Activated CD8-positive, alpha-beta memory T cell treated with anti-CD3 and anti-CD28 coated beads, Interleukin-2, amount 50 U/mL, for 48 hours (primary cell): ENCODE data around the gene TMEM240.
"Not testable (repeated sequence)": the region's sequence is repeated elsewhere in the genome, so short reads cannot be mapped to it uniquely, and the experiment has no call there.

Source experiments
- DNase-seq: peaks from one replicate; pipeline ENCODE4 v3.0.0-alpha.2; 2020

TMEM240 gene

DNA sequence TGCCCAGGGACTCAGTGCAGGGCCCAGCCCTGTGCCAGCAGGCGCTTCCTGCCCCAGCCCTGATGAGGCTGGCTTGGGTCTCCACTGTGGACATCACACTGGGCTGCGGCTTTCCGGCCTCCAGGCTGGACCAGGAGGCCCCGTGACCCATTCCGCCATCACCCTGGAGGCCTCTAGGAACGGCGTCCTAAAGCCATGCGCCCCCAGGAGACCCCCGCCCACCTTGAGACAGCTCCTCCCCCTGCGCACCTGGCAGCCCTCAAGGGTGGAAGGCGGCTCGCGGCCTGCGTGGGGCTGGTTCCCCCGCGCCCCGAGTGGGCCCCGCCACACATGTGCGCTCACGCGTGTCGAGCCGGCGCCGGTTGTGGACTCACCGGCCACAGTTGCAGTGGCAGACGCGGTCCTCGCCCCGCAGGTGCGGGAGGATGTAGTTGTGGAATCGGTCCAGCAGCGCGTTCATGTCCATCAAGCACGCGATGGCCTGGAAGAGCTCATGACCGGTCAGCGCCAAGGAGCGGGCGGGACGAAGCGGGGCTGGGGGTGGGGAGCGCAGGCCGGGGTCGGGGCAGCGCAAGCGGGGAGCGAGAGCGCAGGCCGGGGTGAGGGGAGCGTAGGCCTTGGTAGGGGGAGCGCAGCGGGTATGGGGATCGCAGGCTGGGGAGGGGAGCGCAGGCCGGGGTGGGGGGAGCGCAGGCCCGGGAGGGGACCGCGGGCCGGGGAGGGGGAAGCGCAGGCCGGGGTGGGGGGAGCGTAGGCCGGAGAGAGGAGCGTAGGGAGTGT lies 924 bp downstream of the TMEM240 start:
- DNase-seq, result peak; percentile 56

DNA sequence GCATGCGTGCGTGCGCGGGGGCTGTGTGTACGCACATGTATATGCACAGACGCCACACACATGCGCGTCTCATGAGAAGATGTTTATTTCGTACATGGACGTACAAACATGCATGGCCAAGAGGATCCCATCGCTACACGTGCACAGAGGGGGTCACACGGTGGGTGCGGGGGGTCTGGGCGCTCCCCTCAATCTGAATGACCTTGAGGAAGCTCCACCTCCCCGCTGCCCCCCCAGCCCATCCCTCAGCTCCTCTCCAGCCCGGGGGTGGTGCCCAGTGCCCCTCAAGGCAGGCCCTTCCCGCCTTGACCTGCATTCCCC lies 1.5 kb downstream of the TMEM240 start:
- no peak for DNase-seq

DNA sequence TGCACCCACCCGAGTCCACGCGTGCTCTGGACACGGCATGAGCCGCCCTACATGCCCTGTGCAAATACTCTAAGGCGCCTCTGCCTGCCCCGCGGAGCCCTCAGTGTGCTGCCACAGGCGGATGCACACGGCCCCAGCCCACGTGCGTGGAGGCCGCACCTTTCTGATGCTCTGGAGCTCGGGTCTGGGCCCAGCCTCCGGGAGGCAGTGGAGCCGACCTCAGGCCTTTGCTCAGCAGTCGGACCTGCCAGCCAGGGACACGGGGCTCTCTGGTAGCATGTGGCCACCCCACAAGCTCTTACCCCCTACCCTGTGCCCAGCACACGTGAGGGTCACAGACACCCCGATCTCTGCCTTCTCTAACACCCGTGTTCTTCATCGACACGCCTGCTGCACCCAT lies 2.1 kb downstream of the TMEM240 start:
- DNase-seq, result peak; percentile 51

DNA sequence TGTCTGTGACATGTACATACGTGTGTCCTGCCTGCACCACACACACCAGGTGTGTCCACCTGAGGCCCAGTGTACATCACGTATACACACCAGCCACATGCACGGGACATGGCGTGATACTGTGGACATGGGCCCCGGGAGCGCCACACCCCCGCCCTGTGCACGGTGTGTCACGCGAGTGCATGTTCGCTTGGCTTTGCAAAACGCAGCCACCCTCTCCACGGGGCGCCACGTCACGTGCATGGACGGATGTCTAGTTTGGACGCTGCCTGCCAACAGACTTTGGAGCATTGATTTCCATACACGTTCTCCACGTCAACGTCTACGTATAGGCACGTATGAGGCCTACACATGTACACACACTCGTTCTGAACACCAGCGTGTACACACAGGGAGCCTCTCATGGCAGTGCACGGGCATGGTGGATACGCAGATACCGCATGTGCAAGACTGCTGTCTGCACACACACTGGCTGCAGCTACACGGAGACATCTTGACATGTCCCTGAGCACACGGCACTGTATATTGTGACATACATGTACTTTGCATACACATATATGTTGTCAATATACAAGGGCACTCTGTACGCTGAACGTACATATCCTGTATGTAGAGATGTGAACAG lies 2.7 kb downstream of the TMEM240 start:
- DNase-seq, result peak; percentile 53

DNA sequence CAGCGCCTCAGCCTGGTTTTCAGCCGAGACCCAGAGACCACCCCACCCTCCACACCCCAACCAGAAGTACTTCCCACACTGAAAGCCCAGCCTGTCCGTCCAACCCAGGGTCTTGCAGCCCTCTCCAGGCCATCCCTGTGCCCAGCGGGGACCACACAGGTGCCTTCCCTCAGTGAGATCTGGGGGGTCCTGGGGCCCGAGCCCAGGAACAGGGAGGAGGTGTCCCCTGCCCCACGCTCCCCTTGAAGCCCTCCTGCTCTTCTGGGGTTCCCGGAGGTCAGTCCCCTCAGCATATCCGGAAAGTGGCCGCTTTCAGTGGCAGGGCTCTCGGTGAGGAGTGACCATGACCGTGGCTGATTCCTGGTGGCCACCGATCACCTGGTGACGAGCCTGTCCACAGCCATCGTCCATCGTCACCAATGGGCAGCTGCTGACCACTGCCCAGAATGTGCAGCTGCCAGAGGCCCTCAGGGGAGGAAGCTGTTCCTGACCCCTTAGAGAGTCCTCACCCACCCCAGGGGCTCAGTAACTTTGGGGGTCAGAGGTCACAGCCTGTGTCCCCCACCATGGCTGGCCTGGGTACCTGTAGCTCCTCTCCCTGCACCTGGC lies 3.4 kb downstream of the TMEM240 start:
- DNase-seq, result peak; percentile 50

DNA sequence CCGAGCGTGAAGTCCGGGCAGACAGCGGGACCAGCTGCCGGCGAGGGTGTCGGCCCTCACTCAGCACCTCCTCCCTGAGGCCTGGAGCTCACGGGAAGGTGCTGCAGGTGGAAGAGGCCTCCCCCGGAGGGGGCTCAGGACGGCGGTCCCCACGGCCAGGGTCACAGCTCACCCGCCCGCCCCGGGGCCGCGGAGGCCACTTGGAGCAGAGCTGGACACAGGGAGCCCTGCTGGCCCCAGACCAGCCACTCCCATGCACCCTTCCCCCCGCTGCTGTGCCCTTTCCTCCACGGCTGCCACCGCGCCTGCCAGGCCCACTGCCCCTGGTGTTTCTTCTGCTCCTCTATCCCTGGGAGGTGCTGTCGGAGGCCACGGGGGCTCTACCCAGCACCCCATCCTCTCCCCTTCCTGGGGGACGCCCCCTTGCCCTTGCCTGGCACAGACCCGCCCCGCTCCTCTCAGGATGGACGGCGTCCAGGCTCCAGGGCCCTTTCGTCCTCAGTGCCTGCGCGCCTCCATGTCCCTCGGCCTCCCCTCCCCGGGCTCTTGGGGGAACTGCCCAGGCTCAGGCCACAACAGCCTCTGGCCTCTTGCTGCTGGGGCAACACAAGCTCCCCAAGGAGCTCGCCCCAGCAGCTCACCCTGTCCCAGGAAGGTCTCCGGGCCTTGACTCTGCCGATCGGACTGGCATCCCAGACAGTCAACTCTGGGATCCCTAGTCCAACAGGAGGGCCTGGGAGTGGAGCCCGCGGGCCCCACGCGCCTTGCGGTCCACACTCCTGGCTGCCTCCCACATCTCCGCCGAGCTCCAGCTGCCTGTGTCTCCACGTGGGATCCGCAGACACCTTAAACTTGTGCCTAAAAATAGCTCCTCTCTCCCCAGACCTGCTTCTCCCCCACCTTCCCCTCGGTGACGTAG lies 4.1 kb downstream of the TMEM240 start:
- DNase-seq, result peak; percentile 52

DNA sequence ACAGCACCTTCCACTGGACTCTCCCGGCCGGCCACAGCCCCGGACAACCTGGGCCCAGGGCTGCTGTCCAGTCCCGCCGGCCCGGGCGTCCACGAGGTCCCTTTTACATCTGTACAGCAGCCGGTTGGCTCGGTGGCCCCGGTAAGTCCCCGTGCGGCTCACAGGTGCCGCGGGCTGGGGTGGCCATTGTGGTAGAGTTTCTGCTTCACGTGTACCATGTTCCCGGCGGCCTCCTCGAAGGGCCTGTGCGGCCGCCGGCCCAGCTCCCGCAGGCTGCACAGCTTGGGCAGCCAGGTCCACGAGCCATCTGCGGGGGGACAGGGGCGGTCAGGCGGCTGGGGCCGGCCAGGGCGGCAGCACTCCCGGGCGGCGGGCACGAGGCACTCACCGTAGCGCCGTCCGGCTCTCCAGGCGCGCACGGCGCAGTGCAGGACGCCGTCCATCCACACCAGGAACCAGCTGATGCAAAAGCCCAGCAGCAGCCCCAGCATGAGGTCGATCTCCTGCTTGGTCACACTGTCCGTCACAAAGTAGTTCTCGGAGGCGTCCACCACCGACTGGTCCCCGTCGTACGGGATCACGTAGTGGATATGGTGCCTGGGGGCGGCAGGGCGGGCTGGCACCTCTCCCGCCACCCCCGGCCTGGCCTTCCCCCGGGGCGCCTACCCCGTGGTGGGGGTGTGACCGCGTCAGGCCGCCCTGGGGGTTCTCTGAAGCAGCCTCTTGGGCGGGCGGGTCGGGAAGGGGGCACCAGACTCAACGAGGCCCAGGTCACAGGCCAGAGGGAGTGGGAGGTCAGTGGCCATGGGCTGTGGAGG lies 5.0 kb downstream of the TMEM240 start:
- peak; percentile 52 for DNase-seq

DNA sequence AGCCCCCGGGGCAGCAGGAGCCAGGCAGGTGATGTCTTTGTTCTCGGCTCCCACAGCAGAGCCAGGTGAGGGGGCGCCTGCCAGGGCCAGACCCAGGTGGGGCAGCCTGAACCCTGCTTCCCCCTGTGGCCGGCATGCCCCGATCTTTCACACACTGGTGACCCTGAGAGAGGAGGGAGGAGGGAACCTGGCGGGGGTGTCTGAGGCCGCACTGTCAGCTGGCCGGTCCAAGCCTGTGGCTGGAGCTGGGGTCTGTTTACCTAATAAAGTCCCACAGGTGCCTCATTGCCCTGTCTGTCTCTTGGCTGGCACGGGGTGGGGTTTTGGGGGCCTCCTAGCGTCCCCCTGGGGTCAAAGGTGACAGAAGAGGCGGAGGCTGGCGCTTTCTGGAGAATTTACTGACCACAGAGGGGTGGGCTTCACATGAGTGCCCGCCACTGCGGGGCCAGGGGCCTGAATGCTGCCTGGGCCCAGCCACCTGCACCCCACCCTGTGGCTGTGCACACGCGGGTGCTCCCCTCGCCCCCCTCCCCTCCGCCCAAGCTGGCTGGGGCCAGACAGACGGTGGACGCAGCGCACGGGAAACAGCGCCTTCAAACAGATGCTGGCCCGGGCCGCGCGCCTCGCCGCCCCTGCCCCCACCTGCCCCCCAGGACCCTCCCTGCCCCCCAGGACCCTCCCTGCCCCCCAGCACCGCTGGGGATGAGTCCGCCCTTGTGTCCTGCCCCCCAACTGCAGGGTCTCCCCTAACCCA lies 5.8 kb downstream of the TMEM240 start:
- DNase-seq, result no peak

DNA sequence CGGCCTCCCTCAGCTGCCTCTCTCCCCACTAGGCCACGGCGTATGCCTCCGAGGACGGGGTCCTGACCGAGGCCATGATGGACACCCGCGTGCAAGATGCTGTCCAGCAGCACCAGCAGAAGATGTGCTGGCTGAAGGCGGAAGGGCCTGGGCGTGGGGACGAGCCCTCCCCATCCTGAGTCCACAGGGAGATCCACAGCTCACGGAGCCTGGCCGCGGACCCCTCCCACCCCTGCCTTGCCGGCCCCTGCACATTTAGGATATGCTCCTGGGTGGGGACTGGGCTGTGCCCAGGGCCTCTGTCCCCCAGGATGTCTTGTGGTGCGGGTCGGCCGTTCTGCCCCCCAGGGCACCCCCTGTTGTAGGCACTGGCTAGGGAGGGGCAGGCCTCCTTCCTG lies 6.5 kb downstream of the TMEM240 start:
- DNase-seq, result not testable (repeated sequence)

DNA sequence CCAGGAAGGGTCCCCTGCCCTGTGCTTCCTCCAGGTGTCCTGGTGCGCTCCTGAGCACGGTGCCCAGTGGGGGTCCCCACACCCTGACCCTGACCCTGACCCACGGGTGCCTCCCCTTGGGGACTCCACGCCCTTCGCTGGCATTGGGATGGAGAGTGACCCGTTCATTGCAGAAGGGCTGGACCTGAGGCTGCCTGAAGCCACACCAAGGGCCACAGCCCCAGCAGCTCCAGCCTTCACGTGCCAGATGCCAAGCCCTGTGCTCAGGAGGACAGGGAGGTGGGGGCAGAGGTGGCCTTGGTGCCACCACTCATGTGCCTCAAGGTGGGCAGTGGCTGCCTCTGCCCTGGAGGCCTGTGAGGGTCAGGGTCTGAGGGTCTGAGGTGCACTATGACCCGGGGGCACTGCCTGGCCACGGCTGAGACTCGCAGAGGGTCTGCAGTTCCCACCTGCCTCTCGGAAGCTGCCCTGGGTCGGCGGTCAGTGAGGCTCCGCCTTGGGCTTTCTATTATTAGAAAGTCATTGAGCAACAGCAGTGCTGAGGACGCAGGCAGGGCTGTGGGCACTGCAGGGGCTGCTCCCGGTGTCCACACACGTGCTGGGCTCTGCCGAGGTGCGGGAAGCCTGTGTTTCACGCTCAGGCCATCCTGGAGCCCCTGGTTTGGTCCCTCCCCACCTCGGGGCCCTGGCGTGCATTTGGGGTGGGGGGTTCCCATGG lies 7.1 kb downstream of the TMEM240 start:
- DNase-seq, result not testable (repeated sequence)

DNA sequence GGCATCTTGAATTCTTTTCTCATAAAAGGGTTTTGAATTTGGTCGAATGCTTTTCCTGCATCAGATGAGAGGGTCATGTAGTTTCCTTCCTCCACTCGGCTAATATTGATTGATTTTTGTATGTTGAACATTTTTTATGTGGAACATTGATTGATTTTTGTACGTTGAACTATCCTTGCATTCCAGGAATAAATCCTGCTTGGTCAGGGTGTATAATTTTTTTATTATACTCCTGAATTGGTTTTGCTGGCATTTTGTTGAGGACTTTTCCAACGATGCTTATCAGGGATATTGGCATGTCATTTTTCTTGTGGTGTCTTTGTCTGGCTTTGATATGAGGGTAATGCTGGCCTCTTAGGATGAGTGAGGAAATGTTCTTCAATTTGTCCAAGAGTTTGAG lies 8.5 kb downstream of the TMEM240 start:
- DNase-seq, result no peak

DNA sequence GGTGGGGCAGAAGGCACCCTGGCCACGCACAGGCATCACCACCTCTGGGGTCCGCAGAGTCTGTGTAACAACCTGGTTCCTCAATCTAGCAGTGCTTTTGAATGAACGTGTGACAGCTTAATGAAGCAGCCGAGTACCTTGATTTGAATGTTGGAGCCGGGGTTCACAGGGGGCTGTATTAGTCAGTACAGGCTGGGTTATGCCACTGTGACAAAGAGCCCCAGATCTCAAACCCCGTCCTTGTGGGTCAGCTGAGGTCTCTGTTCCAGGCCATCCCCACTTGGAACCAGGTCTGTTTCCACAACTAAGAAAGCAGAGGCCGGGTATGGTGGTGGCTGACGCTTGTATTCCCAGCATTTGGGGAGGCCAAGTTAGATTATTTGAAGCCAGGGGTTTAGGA lies 10.5 kb downstream of the TMEM240 start:
- DNase-seq, result no peak

DNA sequence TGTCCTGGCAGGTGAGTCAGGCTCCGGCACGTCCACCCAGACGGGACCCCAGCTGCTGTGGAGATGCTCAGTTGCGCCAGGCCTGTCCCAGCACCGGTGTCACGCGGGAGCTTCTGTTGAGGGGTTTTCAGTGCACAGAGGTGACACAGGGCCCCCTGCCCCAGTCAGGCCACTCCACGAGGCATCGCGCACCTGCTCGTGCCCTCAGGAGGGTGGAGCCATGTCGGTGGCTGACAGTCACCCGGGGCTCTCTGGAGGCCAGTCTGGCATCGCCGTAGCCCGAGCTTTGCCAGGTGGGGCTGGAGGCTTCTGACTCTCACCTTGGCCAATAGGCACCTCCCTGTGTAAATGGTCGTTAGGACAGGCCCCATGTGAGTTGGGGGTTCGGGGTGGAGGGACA lies 11.1 kb downstream of the TMEM240 start:
- no peak for DNase-seq

DNA sequence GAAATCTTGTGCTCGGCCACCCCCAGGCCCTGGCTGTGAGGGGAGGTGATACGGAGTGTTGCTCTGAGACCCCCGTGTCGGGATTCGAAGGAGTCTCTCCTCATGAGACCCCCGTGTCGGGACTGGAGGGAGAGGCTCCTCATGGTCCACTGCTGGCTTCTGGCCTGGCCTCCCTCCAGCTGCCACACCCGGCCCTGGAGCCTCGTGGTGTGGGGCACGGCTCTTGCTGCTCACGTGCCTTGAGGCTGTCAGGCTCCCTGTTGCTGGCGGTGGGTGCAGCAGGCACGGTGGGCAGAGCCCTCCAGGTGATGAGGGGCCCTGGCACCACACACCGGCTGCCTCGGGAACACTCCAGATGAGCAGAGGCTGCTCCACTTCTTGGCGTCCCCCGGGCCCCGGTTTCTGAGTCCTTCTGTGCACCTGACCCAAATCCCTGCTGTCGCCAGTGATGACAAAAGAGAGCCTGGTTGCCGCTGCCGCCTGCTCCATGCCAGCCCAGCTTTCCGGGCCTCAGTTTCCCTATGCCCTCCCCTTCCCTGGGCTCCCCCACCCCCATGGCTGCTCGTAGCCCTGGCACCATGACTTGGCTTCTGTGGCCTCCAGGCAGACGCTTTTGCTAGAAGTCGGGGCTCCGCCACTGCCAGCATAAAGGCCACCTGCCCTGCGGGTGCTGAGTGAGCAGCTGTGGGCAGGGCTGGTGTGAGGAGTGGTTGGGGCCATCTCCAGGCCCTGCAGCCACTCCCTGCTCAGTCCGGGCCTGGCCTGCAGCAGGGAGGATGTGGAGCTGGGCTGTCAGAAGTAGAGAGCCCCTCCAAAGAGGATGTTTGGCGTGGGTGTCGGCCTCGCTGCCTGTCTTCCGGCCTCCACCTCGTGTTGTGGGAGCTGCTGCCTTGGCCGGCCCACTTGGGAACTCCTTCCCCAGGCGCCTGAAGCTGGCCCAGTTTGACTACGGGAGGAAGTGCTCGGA lies 11.8 kb downstream of the TMEM240 start:
- DNase-seq, result no peak

DNA sequence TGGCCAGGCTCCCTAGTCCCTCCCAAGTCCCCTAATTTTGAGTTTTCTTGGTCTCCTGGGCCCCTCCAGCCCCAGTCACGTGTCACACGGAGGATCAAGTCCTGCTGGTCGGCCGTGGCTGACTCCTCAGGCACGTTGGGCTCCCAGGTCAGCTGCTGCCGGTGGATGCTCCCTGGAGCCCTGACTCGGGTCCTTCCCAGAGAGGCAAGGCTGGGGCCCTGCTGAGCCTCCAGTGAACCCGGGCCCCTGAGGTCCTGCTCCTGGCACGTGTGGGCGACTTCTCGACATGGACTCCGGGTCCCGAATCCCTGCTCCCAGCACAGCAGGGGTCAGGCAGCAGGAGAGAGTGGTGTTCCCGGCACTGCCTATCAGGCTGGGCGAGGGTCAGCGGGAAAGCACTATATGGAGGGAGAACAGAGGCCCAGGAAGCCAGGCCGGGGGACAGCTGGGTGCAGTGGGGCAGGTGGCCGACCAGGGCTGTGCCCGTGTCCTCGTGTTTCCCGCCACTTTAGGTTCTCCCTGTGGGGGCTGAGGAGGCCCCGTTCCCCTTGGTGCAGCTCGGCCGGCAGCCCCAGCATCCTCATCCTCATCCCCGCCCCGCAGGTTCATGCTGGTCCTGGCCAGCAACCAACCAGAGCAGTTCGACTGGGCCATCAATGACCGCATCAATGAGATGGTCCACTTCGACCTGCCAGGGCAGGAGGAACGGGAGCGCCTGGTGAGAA lies 13.2 kb downstream of the TMEM240 start:
- no peak for DNase-seq

DNA sequence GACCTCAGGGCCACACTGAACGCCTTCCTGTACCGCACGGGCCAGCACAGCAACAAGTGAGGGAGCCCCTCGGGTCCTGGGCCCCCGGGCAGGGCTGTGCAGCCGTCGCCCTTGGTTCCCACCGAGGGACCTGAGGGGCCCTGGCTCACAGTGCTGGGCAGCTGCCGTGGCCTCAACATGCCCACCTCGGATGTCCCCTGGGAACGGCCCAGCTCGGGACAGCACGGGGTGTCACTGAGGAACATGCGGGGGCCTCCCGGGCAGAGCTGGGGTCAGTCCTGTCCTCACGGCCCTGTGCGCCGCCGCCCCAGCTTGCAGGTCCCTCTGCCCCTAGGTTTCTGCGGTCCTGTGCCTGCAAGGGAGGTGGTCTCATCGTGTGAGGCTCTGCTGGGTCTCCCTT lies 13.9 kb downstream of the TMEM240 start:
- DNase-seq, result not testable (repeated sequence)

DNA sequence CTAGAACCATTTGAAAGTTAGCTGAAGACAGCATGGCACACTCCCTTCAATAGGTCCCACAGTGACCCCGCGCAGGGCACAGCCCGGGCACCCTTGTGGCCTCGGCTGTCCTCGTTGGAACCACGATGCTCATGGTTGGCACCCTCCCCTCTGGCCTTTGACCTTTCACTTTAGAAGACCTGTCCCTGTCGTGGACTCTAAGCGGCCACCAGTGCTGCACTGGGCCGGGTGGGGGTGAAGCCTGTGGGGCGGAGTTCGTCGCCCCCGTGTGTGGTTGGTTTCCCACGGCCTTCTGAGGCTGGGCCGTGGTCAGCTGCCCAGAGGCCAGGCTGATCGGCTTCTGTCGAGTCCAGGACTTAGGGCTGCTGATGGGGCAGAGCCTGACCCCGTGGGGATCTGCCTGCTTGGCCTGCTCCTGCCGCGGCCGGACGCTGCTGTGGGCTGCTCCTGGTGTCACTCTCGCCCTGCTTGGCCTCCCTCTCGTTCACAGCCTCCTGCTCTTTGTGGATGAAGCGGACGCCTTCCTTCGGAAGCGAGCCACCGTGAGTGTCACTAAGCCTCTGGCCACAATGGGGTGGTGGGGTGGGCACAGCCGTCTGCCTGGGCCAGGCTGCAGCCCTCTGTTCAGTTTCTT lies 15.6 kb downstream of the TMEM240 start:
- DNase-seq, result not testable (repeated sequence)

DNA sequence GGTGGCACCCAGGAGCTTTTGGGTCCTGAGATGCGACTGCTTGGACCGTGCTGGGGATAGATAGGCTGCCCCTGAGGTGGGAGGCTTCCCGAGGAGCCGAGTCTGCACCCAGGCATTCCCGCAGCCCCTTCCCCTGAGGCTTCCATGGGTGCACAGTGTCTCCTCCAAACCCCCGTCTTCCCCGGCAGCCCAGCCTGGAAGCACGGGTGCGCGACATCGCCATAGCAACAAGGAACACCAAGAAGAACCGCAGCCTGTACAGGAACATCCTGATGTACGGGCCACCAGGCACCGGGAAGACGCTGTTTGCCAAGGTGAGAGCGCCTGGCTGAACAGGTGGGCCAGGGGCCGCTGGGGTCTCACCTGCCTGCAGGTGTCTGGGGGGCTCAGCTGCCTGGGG lies 16.8 kb downstream of the TMEM240 start:
- not testable (repeated sequence) for DNase-seq
